CD4-positive, alpha-beta T cell treated with Interleukin-4 for 4 hours (primary cell): ENCODE measurements around the gene GLIPR1L2.
"Not testable (repeated sequence)": the region's sequence is repeated elsewhere in the genome, so short reads cannot be mapped to it uniquely, and the experiment has no call there.

ENCODE experiments used
- DNase-seq: peaks from one replicate; pipeline ENCODE4 v3.0.0-alpha.2; 2020

GLIPR1L2 gene

DNA sequence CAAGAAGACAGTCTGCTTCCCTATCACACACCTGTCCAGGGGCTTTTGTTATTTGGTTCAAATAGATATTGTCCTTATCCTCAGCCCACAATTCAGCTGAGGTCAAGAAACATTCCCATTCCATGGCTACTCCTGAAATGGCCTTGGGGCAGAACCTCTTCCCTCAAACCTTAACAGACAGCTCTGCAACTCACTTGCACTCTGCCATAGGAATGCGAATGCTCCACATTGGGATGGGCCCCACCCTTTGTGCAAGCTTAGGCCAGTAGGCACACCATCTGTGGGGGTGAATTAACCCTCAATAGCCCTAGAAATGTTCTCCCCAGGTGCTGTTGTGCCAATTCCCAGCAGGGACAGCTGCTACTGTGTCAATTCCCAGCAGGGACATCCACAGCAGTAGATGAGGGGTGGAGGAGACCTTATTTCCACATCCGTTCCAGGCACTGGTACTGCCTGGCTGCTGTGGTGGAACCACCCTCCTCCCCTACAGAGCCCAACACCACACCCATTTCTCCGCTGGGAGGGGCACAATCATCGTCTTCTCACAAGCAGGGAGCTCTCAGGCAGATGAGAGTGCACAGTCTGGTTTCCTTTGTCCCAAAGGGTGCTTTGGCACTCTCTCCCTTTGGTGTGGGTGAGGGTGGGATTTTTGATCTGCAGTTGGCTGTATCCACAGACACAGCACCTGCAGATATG is 47.3 kb downstream of the GLIPR1L2 start:
- DNase-seq, result peak; percentile 13

DNA sequence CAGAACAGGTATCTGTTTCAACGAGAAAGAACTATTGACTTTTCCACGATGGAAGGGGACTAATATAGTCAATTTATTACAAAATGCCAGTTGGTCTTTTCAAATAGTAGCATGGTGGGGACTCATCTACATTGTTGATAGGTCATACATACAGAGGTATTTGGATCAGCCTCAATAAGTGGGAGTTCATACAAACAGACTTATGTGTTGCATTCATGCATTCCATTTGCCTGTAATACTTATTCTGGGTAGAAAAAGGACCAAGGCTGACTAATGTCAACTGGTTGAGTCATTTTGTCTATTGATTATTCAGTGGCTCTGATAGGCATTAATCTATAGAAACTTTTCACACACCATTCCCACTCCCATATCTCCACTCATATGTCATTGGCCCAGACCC is 48.2 kb downstream of the GLIPR1L2 start:
- no peak for DNase-seq

DNA sequence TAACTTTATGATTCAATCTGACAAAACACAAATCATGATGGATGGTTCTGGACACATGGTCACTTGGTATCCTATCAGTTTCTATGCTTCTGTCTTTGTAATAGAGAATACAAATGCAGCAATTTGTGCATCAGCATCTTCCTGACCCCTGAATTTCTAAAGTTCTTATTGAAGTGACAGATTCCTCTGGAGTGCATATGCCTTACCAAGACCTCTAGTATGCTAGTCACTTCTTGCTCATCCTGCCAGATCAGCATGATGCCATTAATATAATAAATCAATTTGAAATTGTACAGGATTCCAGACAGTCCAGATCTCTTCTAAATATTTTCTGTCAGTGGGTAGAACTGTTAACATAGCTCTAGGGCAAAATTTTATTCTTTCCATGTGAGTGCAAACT is 49.0 kb downstream of the GLIPR1L2 start:
- DNase-seq, result no peak

DNA sequence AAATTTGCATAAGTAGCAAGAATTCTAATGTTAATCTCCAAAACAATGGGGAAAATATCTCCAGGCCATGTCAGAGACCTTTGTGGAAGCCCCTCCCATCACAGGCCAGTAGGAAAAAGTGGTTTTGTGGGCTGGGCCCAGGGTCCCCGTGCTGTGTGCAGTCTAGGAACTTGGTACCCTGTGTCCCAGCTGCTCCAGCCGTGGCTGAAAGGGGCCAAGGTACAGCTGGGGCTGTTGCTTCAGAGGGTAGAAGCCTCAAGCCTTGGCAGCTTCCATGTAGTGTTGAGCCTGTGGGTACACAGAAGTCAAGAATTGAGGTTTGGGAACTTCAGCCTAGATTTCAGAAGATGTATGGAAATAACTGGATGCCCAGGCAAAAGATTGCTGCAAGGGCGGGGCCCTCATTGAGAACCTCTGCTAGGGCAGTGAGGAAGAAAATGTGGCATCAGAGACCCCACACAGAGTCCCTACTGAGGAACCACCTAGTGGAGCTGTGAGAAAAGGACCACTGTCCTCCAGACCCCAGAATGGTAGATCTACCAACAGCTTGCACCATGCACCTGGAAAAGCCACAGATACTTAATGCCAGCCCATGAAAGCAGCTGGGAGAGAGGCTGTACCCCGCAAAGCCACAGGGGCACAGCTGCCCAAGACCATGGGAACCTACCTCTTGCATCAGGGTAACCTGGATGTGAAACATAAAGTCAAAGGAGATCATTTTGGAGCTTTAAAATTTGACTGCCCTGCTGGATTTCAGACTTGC is 51.0 kb downstream of the GLIPR1L2 start:
- not testable (repeated sequence) for DNase-seq

DNA sequence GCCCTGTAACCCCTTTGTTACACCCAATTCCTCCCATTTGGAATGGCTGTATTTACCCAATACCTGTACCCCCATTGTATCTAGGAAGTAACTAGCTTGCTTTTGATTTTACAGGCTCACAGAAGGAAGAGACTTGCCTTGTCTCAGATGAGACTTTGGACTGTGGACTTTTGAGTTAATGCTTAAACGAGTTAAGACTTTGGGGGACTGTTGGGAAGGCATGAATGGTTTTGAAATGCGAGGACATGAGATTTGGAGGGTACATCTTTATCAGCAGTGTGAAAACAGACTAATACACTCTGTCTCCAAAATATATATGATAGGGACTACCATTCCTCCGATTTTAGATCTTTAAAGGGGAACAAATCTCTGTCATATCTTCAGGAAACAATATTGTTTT is 51.6 kb downstream of the GLIPR1L2 start:
- not testable (repeated sequence) for DNase-seq

DNA sequence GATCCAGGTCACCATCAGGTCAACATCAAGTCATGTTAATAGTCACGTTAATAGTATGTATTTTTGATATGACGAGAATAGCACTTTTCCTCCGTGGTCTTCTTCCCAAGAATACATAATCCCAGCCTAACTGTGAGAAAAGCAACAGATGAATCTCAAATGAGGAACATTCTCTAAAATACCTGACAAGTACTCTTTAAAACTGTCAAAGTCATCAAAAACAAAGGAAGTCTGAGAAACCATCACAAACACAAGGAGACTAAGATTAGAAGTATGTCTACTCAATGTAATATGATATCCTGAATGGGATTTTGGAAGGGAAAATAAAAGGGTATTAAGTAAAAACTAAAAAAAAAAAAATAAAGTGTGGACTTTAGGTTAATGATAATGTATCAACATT is 52.8 kb downstream of the GLIPR1L2 start:
- DNase-seq, result no peak

DNA sequence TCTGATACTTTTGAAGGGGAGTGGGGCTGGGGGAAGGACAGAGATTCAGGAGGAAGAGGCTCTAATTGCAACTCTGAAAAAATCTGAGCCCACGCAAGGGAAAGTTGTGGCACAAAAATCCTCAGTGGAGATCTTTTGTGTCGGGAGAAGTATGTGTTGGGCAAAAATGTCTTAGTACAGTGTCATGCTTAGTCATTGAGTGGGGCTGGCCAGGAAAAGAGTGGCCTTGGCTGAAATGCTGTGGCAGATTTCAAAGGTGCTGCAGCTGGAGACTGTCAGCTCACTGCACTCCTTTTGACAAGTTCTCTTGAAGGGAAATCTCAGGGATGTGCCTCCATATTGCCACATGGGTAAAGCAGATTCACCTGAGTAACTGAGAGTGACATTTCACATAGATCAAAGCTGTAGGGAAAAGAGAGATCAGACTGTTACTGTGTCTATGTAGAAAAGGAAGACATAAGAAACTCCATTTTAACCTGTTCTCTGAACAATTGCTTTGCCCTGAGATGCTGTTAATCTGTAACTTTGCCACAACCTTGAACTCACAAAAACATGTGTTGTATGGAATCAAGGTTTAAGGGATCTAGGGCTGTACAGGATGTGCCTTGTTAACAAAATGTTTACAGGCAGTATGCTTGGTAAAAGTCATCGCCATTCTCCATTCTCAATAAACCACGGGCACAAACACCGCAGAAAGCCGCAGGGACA is 53.7 kb downstream of the GLIPR1L2 start:
- no peak for DNase-seq

DNA sequence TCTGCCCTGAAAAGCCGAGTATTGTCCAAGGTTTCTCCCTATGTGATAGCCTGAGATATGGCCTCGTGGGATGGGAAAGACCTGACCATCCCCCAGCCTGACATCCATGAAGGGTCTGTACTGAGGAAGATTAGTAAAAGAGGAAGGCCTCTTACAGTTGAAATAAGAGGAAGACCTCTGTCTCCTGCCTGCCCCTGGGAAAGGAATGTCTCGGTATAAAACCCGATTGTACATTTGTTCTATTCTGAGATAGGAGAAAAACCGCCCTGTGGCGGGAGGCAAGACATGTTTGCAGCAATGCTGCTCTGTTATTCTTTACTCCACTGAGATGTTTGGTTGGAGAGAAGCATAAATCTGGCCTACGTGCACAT is 54.2 kb downstream of the GLIPR1L2 start:
- DNase-seq, result not testable (repeated sequence)

DNA sequence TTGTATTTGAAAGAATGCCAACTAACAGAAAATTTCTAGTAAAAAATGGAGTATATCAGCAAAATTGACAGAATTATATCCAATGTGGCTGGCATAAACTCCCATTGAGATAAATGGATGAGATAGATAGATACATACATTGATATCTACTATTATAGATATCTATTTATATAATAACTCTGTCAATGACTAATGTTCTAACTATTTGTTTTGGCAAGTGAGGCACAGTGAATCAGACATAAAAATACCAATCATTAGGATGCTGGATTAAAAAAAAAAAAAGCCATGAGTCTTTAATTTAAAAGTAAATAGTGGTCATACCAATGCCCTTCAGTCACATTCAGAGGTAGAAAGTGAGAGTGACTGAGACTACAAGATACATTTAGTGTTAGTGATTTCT is 56.0 kb downstream of the GLIPR1L2 start:
- no peak for DNase-seq

DNA sequence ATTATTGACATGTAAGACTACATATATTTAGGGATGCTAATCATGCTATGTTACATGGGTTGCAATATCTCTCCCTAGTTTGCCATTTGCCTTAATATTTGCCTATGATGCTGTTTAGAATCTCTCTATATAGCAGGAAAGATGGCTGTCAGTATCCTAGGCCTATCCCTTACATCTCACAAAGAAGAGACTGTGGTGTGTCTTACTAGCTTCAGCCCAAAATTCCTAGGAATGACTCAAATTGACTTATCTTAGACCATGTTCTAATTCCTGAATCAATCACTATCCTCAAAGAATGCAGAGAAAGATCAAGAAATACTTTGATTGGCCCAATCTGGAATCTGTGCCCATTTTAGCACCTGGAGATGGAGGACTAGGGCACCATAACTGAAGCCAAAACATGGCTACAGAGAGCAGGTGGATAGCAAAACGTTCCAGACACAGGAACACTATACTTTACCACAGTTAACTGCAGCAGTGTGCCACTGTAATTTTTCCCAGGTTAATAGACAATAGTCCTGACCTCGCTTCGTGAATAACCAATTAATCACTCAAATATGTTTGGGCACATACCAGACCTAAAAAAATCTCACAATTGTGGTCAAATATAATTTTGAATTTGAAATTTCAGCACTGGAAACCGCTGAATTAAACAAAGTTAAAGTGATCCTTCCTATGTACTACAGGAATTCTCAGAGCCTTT is 57.0 kb downstream of the GLIPR1L2 start:
- no peak for DNase-seq

DNA sequence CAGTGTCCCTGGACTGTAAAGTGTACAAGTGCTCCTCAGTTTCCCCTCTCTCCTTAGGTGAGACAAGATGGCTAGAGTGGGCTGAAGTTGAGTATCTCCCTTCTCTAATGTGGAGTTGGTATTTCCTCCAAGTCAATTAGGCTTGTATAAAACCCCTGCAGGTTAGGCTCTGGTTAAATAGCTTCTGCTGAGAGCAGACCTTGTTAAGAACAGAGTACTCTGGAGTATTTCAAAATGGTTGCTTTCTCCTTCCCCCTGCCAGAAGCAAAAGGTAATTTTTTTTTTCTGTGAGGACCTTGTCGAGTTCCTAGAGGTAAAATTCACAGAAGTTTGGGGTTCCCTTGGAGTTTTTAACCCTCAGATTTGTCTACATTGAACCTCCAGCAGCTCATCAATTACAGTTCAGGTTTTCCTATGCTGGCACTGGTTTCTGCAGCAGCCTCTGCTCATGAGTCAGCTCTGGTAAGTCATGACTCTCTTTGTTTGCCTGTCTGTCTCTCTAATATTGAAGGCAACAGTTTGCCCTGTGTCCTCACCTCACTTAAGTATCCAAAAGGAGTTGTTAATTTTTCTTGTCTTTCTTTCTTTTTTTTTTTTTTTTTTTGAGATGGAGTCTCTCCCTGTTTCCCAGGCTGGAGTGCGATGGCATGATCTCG is 61.9 kb downstream of the GLIPR1L2 start:
- no peak for DNase-seq

DNA sequence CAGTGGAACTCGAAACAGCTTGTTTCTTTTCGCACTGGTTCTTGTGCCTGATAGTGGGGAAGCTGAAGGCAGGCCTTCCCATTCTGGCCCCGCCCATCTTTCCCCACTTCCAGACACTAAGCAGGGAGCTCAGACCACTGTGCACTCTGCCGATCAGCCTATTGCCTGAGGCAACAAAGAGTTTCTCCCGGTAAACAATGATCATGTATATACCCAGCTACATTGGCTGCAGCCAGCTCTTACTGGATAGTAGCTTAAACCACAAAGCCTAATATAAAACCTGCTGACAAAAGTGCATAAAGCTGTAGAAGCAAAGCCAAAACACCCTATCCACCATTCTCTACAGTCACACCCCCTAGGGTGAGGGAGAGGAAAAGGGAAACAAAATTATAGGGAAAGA is 65.0 kb downstream of the GLIPR1L2 start:
- DNase-seq, result no peak

DNA sequence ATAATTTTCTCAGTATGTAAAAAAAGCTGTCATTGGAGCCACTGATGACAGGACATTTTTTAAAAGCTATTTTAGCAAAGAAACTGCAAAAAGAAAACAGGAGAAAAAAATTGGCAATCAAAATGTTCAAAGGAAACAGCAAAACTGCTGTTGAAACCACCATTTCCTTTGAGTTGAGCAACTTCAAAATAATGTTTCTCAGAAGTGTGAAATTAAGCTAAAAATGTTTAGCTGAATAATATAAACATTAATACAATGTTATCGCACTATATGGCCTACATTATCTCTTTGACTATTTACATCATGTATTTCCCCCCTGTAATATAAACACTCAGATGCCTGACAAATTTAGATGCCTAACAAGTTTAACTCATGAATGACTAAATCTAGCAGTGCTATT is 66.3 kb downstream of the GLIPR1L2 start:
- DNase-seq, result peak; percentile 43

DNA sequence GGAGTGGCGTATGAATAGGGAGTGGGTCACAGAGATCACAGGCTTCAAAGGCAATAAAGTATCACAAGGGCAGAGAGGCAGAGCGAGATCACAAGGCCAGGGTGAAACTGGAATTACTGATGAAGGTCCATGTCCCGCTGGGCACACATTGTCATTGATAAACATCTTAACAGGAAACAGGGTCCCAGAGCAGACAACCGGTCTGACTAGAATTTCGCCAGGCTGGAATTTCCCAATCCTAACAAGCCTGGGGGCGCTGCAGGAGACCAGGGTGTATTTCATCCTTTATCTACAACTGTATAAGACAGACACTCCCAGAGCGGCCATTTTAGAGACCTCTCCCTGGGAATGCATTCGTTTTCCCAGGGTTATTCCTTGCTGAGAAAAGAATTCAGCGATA is 67.0 kb downstream of the GLIPR1L2 start:
- DNase-seq, result not testable (repeated sequence)

DNA sequence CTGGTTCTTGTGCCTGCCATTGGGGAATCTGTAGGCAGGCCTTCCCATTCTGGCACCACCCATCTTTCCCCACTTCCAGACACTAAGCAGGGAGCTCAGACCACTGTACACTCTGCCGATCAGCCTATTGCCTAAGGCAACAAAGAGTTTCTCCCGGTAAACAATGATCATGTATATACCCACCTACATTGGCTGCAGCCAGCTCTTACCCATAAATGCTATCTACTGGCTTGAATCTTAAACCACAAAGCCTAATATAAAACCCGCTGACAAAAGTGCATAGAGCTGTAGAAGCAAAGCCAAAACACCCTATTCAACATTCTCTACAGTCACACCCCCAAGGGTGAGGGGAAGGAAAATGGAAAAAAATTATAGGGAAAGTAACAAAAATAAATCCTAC is 68.9 kb downstream of the GLIPR1L2 start:
- DNase-seq, result no peak

DNA sequence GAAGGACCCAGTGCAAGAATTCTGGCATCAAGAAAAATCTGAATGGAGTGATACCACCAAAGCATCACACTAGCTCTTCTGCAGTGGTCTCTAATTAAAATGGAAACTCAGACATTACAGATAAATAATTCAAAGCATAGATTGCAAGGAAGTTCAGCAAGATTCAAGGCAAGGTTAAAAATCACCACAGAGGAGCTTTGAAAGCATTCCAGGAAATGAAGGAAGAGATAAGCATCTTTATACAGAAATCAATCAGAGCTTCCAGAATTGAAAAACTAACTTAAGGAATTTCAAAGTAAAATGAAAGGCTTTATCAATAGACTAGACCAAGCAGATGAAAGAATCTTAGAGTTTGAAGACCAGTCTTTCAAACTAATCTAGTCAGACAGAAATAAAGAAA is 69.3 kb downstream of the GLIPR1L2 start:
- DNase-seq, result no peak

DNA sequence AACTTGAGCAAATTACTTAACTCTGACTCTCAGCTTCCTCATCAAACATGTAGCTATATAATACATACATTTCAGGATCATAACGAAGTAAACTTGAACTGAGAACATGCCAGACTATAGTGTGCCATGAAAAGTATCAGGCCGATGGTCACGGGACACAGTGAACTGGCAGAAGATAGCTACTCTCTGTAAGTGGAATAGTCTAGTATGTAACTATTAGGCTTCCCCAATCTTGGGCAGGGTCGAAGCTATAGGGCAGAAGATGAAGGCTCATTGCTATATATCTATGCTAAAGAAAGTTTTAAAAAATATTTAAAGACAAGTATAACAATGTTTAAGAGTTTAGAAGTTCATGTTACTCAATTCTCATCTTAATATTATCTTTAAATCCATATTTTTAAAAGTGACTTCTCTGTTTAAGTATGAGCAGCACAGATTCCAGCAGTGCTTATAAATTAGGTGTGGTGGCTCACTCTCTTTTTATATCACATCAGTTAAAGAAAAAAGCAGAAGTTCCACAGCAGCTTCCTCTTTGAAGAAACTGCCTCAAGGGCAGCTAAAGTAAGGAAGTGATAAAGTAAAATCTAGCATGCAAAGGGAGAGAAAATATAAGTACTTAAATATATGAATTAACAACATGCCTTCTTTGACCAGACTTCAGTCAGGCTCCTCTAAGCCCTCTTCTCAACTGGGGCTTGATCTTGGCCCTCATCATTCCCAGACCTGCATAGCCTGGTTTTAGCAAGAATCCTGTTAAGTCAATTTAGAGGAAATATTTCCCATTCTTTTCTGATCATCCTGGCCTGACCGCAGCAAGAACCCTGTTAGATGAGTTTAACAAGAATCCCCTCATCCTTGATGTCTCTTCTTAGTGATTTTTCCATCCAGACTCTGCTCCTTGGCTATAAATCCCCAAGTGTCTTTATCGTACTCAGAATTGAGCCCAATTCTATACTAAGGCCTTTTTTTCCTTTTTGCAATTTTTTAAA is 81.3 kb downstream of the GLIPR1L2 start:
- DNase-seq, result no peak

DNA sequence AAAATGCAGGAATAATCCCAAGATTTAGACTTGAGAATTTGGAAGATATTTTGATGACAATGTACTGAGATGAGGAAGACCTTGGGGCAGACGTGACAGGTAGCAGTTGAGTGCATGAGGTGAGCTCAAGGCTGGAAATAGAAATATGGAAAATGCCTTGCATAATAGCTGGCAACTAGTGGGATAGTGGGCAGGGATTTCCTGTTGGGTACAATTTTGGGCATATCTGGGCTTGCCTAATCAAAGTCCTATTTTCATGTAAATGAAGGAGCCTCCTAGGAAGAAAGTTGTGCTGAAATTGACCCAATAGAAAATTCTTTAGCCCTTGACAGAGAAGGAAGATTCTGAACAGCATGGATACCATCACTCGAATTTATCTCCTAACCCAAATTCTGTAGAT is 83.2 kb downstream of the GLIPR1L2 start:
- no peak for DNase-seq

DNA sequence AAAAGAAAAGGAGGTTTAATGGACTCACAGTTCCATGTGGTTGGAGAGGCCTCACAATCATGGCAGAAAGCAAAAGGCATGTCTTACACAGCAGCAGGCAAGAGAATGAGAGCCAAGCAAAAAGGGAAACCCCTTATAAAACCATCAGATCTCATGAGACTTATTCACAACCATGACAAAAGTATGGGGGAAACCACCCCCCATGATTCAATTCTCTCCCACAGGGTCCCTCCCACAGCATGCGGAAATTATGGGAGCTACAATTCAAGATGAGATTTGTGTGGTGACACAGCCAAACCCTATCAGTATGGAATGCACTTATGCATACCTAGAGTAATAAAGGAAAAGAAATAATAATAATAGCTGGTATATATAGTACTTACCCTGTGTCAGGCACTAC is 85.2 kb downstream of the GLIPR1L2 start:
- no peak for DNase-seq

DNA sequence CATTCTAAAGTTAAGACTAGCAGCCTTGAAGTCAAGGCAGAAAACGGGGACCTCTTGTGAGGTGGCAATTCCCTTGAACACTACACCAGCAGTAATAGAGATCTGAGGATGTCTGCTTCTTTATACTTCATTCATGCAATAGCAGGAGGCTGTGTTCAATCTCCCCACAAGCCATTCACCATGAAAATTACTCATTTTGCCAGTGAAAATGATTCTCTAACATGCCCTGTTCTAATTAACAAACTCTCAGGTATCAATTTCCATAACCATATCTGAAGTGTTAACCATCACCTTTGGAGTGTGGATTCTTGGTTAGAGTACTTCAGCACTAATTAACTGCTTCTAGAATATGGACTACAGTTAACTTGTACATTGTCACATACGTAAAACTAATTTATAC is 86.2 kb downstream of the GLIPR1L2 start:
- DNase-seq, result no peak

DNA sequence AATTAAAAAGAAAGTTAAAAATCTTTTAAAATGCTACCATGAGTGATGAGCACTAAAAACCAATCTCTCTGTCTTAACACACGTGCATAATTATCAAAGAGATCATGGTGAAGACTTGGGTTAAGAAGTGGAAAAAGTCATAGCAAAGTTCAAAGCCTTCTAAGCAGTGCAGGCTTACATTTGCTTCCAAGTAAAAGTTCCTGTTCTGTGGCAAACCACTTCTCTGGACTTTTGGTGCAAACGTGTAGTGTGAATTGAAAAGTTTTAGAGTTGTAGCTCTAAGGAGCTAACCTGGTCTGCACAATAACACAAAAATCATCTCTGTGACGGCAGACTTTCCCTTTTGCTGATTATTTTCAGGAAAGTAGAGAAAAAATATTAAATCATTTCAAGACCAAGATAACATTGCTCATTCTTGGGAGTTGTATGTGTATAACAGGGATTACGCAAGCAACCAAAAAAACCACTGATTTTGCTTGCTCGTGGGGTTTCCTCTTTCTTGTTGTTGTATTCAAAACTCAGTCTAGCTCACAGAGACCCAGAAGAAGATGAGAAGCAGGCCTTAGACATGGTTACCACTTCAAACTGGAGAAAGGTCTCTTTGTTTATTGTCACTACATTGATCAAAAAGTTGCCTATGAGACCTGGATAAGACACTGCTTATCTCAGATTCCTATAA is 87.4 kb downstream of the GLIPR1L2 start:
- DNase-seq, result peak; percentile 87
